ENCODE measurements around the gene MAP4.

MAP4 gene

DNA sequence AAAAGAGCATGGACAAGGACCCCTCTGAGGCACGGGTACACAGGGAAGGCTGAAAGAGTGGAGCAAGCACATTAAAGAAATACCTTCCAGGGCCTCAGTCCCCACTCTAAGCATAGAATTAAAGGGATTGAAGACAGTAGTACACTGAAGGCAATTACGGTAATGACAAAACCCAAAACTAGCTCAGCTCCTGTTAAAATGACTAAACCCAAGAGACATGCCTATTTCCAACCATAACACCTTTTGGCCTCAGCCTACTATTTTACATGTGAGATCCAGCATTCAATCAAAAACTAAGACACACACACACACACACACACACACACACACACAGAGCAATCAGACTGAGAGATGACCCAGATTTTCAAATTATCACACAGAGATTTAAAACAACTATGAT lies 19.8 kb downstream of the MAP4 start:
- Histone ChIP-seq H3K27ac (ENCODE audit: extremely low read depth, low read depth, low read length) (no peak overlapping the region), H3K4me3 (ENCODE audit: low read depth, low read length) (no peak overlapping the region), H3K4me1 (ENCODE audit: control insufficient read depth, insufficient read depth, low read length) (no peaks in the 10 kb centered on the region), H3K36me3 (ENCODE audit: control insufficient read depth in 2 of 2, insufficient read depth in 1 of 2, low read length in 2 of 2) (peaks cover 0 to 26% of the 10 kb centered on the region in 2 experiments; a peak in 2 of 3 replicates), H3K9me3 (ENCODE audit: control insufficient read depth, insufficient read depth, low read depth, low read length) (no peaks in the 10 kb centered on the region)
- TF ChIP-seq ZNF518A (tag by site-specific recombination; conservative IDR thresholded peaks at IDR 0.05; ENCODE audit: low read depth) = no peak
- no peak for TF ChIP-seq KLF8 (tag by site-specific recombination; IDR thresholded peaks at IDR 0.05)
- TF ChIP-seq, protein P1, sequence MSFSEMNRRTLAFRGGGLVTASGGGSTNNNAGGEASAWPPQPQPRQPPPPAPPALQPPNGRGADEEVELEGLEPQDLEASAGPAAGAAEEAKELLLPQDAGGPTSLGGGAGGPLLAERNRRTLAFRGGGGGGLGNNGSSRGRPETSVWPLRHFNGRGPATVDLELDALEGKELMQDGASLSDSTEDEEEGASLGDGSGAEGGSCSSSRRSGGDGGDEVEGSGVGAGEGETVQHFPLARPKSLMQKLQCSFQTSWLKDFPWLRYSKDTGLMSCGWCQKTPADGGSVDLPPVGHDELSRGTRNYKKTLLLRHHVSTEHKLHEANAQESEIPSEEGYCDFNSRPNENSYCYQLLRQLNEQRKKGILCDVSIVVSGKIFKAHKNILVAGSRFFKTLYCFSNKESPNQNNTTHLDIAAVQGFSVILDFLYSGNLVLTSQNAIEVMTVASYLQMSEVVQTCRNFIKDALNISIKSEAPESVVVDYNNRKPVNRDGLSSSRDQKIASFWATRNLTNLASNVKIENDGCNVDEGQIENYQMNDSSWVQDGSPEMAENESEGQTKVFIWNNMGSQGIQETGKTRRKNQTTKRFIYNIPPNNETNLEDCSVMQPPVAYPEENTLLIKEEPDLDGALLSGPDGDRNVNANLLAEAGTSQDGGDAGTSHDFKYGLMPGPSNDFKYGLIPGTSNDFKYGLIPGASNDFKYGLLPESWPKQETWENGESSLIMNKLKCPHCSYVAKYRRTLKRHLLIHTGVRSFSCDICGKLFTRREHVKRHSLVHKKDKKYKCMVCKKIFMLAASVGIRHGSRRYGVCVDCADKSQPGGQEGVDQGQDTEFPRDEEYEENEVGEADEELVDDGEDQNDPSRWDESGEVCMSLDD (tag by site-specific recombination; IDR thresholded peaks at IDR 0.05) = no peak
- TF ChIP-seq GLI4 (tag by site-specific recombination; IDR thresholded peaks at IDR 0.05) = no peak
- TF ChIP-seq, protein P2, sequence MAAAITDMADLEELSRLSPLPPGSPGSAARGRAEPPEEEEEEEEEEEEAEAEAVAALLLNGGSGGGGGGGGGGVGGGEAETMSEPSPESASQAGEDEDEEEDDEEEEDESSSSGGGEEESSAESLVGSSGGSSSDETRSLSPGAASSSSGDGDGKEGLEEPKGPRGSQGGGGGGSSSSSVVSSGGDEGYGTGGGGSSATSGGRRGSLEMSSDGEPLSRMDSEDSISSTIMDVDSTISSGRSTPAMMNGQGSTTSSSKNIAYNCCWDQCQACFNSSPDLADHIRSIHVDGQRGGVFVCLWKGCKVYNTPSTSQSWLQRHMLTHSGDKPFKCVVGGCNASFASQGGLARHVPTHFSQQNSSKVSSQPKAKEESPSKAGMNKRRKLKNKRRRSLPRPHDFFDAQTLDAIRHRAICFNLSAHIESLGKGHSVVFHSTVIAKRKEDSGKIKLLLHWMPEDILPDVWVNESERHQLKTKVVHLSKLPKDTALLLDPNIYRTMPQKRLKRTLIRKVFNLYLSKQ (tag by site-specific recombination; IDR thresholded peaks at IDR 0.05; ENCODE audit: borderline replicate concordance) = no peak
- TF ChIP-seq ZNF521 (tag by site-specific recombination; IDR thresholded peaks at IDR 0.05) = no peak
- TF ChIP-seq ZNF23 (tag by site-specific recombination; IDR thresholded peaks at IDR 0.05; ENCODE audit: borderline replicate concordance) = no peak
- TF ChIP-seq, protein P3, sequence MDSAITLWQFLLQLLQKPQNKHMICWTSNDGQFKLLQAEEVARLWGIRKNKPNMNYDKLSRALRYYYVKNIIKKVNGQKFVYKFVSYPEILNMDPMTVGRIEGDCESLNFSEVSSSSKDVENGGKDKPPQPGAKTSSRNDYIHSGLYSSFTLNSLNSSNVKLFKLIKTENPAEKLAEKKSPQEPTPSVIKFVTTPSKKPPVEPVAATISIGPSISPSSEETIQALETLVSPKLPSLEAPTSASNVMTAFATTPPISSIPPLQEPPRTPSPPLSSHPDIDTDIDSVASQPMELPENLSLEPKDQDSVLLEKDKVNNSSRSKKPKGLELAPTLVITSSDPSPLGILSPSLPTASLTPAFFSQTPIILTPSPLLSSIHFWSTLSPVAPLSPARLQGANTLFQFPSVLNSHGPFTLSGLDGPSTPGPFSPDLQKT (IDR thresholded peaks at IDR 0.05; ENCODE audit: borderline replicate concordance, low read depth, low read length) = no peak
- TF ChIP-seq ZNF302 (tag by site-specific recombination; IDR thresholded peaks at IDR 0.05; ENCODE audit: low read depth) = no peak
- TF ChIP-seq ZNF514 (tag by site-specific recombination; IDR thresholded peaks at IDR 0.05) = no peak
- no peak for TF ChIP-seq ZNF776 (tag by site-specific recombination; IDR thresholded peaks at IDR 0.05; ENCODE audit: borderline replicate concordance)
- TF ChIP-seq, protein P4, sequence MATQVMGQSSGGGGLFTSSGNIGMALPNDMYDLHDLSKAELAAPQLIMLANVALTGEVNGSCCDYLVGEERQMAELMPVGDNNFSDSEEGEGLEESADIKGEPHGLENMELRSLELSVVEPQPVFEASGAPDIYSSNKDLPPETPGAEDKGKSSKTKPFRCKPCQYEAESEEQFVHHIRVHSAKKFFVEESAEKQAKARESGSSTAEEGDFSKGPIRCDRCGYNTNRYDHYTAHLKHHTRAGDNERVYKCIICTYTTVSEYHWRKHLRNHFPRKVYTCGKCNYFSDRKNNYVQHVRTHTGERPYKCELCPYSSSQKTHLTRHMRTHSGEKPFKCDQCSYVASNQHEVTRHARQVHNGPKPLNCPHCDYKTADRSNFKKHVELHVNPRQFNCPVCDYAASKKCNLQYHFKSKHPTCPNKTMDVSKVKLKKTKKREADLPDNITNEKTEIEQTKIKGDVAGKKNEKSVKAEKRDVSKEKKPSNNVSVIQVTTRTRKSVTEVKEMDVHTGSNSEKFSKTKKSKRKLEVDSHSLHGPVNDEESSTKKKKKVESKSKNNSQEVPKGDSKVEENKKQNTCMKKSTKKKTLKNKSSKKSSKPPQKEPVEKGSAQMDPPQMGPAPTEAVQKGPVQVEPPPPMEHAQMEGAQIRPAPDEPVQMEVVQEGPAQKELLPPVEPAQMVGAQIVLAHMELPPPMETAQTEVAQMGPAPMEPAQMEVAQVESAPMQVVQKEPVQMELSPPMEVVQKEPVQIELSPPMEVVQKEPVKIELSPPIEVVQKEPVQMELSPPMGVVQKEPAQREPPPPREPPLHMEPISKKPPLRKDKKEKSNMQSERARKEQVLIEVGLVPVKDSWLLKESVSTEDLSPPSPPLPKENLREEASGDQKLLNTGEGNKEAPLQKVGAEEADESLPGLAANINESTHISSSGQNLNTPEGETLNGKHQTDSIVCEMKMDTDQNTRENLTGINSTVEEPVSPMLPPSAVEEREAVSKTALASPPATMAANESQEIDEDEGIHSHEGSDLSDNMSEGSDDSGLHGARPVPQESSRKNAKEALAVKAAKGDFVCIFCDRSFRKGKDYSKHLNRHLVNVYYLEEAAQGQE (tag by site-specific recombination; IDR thresholded peaks at IDR 0.05) = no peak
- no peak for TF ChIP-seq ZNF768 (tag by site-specific recombination; IDR thresholded peaks at IDR 0.05)
- TF ChIP-seq ZNF248 (tag by site-specific recombination; IDR thresholded peaks at IDR 0.05) = no peak
- POLR2A ChIA-PET = no interaction called here
- CTCF ChIA-PET = interaction anchor here (0.8 to 0.9 kb wide), 2 partner anchors 154 to 156 kb away, joined by 3 read pairs; no protein-coding TSS in a partner anchor

All from HEK293 (cell line).